ENCODE measurements around the gene PARD3.
"Not testable (repeated sequence)": the region's sequence is repeated elsewhere in the genome, so short reads cannot be mapped to it uniquely, and the experiment has no call there.

Gene PARD3

DNA sequence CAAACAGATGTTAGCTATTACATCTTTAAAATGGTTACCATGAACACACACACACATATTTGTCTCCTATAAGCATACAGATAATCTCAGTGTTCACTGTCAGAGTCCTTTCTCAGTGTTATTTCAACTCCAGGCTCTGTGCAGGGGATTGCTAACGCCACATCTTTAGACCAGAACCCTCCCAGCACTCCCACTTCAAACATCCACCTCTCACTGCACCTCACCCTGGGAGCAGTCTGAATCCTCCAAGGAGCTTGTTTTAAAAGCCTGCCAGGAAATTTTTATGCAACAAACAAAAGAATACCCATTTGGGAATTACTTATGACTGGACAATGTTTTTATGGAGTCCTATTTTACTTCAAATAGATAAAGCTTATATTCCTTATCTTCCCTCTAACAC, 107.4 kb downstream of the PARD3 start:
- no peak for DNase-seq

DNA sequence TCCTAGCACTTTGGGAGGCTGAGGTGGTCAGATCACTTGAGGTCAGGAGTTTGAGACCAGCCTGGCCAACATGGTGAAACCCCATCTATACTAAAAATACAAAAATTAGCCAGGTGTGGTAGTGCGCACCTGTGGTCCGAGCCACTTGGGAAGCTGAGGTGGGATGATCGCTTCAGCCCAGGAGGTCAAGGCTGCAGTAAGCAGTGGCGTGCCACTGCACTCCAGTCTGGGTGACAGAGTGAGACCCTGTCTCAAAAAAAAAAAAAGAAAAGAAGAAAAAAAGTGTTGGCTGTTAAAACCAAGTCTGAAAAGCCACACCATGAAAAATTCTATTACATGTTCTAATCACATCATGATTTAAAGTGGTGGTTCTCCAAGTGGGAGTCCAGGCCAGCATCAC, 108.1 kb downstream of the PARD3 start:
- DNase-seq, result not testable (repeated sequence)

DNA sequence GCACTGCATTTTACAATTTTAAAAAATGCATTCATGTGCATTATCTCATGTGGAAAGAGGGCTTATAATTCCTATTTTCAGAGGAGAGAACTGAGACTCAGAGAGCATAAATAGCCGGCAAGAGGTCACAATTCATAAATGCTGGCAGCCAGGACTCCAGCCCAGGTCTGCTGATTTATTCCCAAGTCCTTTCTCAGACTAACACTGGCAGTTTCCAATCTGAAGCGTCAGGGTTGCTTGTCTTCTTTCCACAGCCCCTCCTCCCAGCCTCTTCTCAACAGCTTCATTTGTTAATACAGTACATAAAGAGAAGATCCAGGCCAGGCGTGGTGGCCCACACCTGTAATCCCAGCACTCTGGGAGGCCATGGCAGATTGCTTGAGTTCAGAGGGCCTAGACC, 108.9 kb downstream of the PARD3 start:
- no peak for DNase-seq

DNA sequence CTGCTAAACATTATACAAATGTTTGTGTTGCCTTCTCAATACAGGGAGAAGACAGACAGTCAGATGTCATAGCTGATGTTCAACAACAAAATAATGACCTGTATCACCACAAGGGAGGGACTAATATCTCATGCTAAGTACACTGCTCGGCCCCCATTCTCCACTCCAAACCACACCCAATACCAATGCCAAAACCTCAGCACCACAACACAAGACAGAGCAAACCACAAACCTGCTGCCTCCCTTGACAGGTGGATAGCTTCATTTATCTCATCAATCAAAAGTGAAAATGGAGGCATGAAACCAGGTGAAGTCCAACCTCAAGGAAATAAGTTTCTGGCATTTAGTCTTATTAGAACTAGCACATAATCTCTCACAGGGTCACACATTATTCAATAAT, 109.5 kb downstream of the PARD3 start:
- no peak for DNase-seq

DNA sequence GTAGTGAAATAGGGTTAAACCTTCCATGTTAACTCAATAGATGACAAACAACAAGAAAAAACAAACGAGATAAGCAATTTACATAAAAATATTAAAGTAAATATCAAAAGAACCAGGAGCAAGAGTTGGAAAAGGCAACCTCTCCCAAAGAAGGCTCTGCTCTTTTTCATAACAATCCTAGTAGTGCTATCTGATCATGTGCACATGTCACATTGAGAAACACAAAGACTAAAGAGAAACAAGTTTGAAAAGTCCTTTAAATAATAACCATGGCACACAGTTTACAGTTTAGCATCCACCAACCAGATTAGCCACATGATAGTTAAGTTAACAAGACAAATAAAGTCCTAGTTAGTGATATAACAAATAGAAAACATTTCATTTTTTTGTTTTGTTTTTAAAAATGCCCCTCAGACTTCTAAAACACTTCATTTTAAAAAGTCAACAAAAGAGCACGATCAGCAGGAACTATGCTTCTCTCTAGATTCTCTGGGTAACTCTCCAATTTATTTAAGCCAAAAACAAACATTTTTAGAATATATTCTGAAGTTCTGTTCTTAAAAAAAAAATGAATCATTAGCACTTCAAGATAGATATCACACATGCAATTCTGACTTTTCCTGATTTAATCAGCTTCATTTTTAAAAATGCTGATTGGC, 110.4 kb downstream of the PARD3 start:
- no peak for DNase-seq

DNA sequence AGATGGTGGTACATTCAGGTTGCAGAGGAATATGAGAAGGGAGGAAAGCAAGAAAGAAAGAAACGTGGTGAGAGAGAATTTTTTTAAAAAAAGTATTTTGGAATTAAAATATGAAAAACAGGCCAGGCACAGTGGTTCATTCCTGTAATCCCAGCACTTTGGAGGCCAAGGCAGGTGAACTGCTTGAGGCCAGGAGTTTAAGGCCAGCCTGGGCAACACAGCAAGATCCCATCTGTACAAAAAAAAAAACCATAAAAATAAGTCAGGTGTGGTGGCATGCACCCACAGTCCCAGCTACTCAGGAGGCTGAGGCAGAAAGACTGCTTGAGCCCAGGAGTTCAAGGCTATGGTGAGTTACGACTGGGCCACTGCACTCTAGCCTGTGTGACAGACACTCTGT, 112.1 kb downstream of the PARD3 start:
- no peak for DNase-seq

DNA sequence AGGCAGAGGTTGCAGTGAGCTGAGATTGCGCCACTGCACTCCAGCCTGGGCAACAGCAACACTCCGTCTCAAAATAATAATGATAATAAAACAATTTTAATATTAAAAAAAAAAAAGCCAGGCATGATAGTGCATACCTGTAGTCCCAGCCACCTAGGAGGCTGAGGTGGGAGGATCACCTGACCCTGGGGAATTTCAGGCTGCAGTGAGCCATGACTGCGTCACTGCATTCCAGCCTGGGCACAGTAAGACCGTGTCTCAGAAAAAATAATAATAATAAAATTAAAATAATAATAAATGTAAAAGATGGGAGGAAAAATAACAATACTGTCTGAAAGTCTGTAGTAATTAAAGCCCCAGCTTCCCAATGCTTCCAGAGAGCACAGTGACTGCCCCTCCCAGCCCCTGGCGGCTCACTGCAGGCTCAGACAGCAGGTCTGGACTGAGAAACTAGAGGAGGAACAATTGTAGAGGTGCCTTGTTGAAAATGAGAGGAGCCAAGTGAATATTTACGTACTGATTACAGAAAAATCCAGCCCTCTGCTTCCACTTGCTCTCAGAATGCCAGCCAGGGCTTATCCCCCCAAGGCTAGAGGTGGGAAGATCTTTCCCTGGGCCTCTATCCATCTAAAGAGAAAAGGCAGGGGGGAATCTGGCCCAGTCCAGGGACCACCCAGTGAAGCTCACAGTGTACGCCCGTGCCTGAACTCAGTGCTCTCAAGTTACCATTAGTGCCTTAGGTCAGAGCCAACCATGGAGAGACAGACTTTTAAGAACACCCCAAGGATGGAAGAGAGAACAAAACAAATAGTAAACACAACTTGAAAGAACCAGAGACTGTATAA, 112.8 kb downstream of the PARD3 start:
- DNase-seq, result no peak

DNA sequence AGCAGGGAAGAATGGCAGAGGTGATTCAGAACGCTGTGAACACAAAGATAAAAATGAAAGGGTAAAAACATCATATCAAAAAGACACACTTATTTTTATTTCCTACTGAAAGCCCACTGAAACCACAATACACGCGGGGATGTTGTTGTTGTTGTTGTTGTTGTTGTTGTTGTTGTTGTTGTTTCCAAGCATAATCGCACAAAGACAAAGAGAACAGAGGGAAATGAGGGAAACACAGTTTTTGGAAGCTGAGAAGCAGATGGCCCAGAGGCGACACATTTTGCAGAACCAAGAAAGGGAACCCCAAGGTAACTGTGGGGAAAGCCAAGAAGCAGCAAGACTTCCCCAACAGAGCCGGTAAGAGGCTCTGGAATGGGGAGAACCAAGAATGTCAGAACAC, 113.9 kb downstream of the PARD3 start:
- no peak for DNase-seq

DNA sequence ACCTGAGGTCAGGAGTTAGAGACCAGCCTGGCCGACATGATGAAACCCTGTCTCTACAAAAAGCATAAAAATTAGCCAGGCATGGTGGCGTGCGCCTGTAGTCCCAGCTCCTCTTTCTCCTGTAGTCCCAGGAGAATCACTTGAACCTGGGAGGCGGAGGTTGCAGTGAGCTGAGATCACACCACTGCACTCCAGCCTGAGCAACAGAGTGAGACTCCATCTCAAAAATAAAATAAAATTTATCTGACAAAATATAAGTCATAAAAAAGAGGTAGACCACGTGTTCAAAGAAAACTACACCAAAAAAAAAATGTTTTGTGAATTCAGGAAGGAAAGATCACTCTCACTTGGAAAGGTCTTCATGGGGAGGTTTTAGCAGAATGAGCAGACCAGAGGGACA, 114.3 kb downstream of the PARD3 start:
- not testable (repeated sequence) for DNase-seq

DNA sequence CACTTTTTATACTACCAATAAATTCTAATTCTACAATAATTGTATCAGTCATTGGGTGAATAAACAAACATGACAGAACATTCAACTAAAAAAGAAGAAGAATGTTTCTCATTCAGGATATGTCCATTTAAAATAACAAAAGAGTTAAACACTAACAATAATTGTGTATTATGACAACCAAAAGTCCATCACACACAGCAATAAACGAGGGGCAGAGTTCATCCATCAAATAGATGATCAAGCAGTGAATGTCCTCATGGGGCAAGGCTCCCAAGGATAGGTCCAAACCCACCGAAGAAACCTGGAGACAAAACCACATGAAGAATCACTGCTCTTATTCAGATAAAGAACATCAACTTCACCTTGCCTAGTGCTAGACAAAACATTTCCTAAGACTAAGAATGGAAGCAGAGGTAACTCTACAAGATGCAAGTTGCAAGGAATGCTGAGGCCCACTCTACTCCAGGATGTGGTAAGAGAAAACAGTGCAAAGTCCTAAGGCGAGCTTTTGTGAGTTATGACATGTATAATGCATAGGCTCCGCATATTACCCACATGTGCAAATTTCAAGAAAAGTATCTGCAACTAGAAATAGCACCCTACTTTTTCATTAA, 115.1 kb downstream of the PARD3 start:
- no peak for DNase-seq

DNA sequence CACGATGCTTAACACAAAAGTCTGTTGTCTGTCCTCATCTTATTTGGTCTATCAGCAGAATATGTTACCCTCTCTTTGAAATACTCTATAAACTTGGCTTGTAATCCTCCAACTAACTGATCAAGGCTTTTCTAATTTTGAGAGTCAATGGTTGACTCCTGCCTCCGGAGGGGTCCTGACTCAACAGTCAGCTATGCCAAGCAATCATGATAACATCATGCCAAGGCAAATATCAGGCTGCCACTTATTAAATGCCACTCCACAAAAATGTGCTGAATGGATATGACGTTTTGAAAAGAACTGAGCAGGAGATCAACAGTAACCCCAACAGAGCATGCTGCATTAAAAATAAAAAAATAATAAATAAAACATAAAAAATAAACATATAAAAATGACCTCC, 116.1 kb downstream of the PARD3 start:
- no peak for DNase-seq

DNA sequence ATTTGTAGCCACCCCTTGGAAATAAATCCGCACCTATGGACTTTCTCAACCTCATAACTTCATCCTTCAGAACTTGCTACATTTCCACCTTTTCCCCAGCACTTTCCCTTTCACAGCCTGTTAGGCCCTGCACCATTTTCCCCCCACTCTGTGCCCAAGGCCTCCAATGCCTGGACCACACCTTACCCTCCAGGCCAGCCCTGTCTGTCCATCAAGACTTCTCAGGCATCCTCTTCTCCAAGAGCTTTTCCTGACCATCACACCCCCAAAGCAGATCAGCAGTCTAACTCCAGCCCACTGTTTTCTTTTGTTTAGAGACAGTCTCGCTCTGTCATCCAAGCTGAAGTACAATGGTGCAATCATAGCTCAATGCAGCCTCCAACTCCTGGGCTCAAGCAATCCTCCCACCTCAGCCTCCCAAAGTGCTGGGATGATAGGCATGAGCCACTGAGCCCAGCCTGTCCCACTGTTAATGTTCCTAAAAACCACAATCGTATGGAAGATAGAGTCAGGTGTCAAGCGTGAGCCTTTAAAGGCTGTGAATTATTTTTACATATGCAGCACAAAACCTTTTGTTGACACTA, 116.8 kb downstream of the PARD3 start:
- DNase-seq, result no peak

DNA sequence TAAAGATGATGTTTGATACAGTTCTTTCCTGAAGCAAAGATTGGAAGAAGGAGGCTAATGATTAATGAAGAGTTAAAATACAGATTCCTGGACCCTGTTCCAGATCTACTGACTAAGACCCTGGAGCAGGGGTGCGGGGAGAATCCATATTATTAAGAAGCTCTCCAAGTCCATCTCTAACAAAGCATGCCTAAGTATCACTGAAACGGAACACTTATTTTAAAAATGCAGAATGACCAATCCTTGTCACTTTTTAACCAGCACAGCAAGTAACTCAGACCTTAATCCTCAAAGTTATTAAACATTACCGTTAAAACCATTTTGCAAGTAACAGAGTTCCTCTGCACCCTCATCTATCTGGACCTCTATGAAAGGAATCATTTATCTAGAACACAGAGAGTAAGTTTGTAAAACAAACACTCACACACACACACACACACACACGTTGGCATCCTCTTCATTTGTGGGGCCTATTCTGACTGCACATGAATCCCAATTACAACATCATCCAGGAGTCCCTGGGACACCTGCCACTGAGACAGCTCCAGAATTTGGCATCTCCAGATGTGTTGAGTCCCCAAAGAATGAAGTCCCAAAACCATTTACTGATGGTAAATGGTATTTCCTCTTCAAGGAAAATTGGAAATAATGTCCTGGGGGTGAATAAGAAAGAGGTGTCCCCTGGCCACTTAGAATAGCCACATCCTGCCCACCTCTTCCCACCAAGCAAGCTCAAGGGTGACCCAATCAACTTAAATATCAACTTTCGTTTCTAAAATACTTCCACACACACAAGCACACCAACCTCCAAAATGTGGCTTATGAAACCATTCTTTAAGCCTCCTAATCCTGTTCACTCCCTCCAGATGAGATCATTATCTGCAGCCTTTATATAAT, 117.5 kb downstream of the PARD3 start:
- DNase-seq, result no peak

DNA sequence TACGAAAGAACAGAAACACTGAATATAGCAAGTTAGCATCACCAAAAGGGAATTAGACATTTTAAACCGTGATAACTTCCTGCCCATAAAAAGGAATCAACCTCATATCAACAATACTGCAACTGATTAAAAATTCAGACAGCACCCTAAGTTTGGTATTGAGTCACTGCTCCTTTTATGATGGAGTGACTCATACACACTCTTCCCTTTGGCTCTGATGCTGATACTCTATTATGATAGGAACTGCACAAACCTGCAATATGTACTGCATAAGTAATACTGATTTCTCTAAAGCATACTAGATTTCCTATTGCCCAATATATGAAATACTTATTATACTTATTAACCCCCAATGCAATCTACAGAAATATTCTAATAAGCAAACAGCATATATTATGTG, 118.7 kb downstream of the PARD3 start:
- no peak for DNase-seq

DNA sequence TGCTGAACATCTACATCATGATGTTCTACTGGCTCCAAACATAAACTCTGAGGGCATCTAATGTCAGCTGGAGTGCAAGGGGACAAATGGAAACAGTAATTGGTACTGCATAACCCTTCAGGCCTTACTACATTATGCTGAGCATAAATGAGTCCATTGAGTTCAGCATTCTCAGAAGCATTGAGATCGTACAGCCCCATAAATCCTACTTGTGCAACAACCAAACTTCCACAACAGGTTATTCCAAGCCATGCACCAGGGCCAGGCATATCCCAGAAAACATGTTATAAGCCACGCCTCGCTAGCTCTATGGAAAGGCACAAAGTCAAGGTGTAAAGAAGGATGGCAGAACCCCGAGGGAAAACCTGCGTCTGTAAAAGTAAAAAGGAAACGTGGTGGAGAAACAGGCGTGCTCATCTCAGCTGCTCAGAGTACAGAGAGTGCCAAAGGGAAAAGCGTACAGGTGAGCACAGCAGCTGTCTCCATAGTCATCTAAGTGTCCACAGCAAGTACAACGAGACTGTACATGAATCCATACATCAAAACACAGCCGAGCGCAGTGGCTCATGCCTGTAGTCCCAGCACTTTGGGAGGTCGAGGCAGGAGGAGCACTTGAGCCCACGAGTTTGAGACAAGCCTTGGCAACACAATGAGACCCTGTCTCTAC, 124.6 kb downstream of the PARD3 start:
- no peak for DNase-seq

DNA sequence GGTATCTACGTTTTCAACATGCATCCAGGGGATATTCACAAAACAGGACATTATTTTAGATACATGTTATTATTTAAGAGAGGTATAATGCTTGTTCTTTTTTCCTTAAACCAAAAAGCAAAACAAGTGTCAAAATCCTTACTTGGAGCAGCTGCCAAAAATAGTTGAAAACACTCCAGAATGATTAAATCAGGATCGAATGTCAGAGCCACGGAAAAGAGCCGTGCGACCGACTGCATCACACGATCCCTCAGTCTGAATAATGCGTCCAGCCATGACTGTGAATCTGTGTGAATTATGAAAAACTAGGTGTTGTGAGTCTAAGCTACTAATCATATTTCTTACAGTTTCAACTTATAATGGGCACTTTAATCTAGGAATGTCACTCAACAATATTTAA, 126.0 kb downstream of the PARD3 start:
- DNase-seq, result no peak

DNA sequence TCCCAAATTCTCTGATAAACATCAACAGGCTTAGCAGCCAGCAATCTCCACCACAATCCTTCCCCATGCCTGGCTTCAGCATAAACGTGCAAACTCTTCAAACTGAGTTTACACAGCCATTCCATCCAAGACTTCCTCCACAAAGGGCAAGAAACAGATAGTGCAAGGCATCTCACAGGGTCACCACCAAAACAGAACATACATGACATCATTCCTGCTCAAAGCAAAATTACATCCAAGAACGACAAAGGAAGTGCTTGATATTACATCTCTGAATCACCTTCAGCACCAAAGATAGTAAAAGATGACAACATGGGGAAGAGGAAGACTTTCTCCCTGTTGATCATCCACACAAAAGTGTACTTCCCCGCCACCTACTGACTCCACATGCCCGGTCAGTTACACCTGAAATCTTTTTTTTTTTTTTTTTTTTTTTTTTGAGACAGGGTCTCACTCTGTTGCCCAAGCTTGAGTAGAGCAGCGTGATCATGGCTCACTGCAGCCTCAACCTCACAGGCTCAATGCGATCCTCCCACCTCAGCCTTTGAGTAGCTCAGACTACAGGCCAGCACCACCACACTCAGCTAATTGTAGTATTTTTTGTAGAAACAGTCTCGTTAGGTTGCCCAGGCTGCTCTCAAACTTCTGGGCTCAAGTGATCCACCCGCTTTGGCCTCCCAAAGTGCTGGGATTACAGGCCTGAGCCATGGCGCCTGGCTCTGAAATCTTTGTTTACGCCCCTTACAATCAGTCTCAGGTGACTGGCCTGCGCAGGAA, 127.5 kb downstream of the PARD3 start:
- DNase-seq, result no peak

DNA sequence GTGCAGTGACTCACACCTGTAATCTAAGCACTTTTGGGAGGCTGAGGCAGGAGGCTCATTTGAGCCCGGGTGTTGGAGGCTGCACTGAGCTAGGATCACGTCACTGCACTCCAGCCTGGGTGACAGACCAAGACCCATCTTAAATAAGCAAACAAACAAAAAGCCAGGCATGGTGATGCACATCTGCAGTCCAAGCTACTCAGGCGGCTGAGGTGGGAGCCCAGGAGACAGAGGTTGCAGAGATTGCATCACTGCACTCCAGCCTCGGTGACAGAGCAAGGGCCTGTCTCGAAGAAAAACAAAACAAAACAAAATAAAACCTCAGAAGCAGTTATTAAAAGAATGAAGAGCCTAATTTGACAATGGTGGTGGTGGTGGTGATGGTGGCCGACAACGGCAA, 132.5 kb downstream of the PARD3 start:
- DNase-seq, result no peak

DNA sequence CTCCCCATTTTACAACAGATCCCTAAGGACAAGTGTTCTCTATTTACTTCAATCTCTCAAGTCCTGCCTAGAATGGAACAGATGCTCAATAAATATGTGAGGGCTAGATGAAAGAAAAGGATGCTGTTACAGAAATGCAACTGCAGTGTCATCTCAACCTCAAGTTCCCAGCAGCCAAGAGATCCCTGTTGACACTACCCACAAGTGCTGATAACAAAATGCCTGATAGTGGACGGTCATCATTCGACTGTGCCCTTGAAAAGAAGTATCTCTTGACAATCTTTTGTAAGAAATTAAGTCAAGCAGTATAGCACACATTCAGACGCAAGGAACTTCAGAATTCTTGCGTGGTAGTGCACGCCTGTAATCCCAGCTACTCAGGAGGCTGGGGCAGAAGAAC, 133.2 kb downstream of the PARD3 start:
- no peak for DNase-seq

DNA sequence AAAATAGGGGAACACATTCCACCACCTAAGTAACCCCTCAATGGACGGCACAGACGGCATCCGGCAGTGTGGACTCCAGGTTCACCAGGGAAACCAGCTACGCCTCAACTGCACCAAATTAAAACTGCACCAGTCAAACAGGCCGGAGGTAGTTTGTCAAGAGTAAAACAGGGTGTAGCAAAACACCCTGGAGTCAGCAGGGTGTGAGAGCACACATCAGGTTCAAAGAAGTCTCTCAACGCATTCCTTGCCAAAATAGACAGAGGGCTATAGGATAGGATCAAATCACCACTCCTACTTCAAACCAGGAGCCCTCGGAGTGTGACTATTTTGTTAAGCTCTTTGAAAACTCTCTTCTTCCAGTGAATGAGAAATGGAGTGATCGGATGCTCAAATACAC, 135.9 kb downstream of the PARD3 start:
- DNase-seq, result no peak

DNA sequence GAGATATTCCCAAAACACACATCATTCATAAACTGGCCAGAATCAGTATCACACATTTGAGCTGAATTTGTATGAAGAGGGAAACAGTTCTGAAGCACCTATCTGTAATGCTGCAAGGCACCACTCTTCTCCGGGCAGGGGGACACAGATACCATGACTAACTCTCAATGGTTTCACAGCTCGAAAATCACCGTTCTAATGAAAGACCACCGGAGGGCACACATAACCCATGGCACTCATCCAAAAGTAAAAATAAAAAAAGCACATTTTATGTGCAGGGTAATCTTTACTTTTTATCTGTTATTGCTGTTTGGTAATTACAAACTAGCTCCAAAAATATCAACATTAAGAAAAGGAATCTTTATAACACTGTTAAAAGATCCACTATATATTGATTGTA, 137.5 kb downstream of the PARD3 start:
- DNase-seq, result no peak
